NCI-H226 (cell line): ENCODE measurements around the gene ADAR.

Source experiments
- DNase-seq: peaks from one replicate; pipeline ENCODE4 v3.0.0-alpha.2; 2015

ADAR gene

DNA sequence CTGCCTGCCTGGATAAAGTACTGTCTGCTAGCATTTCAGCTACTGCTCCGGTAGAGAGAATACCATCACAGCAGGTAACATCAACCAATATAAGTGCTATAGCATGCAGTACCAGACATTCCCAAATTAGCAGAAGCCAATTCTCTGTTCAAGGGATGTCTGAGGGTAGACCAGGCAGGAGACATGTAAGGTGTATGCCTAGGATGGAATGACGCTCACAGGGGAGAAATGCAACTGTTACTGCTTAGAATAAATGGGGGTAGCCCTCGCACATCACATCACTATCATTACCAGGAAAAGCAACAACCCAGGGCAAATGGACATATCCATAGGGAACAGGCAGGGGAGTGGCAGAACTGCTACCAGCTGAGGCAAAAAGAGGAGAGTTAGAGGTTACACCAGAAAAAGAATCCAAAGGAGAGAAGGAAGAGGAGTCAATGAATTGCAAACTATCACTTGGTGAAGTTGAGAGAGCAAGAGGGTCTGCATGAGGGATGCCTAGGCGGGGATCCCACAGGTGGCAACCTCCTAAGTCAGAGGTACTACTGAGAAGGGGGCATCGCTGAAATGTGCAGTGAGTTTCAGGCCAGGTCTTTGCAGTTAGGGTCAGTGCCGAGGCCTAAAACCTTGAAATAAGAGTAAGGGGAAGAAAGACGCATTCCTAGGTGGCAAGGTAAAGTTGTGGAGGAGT is 50.6 kb downstream of the ADAR start:
- no peak for DNase-seq

DNA sequence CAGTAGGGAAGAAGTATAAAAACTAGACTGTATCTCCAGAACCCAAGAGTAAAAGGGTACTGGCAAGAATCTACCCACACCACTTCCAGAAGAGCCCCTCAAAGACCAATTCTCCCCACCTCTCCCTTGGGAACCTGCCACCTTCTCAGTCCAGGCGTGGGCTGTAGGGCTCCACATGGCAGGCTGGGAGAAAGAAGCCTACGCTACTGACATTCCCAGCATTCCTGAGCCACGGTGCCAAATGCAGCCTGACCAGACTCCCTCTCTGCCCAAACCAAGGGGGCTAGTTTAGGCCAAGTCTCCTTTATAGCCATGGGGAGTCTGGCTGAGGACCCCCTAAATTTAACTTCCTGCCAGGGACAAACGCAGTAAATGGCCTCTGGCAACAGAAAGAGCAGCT is 51.6 kb downstream of the ADAR start:
- DNase-seq = peak; percentile 22

DNA sequence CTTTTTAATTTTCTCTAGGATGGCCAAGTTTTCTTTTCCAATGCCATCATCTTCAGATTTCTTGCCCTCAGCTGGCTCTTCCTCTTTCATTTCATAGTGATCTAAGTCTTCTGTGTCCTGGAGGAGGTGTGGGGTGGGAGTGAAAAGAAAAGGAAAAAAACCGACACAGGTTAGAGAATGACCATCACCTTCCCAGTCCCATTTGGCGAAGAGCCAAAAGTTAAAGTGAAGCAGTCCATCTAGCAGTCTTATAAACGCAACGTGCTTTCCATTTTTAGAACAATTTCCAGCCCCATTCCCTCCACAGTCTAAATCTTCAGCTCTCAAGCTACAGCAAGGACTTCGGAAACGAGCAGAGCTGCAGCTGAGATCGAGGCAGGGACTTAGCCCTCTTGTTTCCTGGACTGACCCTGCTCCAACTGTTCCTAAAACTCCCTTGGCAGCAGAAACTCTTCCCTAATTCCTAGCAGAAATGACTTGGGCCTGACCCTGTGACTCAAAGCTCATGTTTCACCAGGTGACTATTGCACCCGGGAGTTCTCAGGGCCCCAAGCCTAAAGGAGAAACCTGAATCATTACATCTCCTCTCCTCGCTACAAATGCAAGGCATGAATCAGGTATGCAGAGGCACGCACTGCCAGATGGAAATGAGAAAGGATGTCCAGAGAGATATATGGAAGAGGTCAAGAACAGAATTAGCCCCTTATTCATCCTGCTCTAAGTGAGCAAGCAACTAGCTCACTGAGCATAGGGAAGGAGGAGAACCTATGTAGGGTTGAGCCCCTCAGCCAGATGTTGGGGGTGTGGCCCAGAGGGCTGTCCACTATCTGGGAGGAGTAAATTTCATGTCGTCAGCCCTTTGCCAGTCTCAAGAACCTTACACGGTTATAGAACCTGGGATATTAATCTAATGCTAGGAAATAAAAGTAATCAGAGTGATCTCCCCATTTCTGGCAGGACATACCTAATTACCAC is 54.6 kb downstream of the ADAR start:
- no peak for DNase-seq

DNA sequence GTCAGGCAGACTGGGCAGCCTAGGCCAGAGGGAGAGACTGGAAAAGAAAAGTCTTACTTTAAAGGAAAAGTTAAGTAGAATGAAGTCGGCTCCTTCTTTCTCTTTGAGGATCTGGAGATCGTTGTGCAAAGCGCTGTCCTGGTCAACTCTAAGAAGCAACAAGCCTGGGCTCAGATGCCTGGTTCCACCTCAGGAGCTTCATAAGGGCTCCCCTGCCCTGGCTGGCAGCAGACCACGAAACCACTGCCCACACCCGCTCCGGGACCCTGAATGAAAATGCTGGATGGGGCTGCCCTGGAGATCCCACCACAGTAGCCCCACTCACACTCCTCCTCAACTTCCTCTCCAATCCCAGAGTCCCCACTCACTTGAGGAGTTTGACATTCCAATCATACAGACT is 56.0 kb downstream of the ADAR start:
- DNase-seq = no peak

GRCh38 chr1:154551474-154551873 is 56.5 kb downstream of the ADAR start:
- no peak for DNase-seq

DNA sequence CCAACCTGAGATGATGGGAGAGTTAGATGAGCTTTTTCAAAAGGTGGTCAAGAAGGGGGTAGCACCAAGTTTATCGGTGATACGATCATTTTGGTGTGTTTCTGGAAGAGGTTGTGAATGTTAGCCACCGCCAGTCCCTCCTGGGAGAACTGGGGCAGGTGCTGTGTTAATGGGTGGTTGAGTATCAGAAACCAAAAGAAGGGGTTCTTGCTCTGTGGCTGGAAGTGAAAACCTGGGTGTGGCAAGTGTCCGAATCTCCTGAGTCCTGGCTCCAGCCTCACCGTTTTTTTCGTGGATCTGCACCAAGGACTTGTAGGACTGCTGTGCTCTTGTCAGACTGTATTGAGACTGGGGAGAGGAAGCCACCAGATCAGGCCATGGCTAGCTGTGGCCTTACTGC is 57.3 kb downstream of the ADAR start:
- DNase-seq = no peak

GRCh38 chr1:154550070-154550469 is 57.9 kb downstream of the ADAR start:
- no peak for DNase-seq

- DNase-seq = no peak
Measured at GRCh38 chr1:154549202-154549770, 58.7 kb downstream of the ADAR start.

DNA sequence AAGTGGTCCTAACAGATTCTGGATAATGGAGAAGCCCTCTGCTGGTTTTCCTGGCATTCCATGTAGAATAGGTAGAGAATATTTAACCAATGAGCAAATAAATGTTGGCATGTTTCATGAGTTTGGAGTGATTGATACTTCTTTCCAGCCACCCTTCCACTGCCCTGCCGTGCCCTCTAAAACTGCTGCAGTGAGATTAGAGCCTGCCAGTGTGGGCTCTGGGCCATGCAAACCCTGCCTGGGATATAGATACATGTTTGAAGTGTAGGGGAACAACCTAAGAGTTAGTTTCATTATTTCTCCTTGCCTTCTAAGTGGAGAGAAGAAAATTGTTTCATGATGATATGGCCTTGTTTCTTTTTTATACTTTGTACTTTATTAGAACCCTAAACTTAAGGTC is 60.0 kb downstream of the ADAR start:
- no peak for DNase-seq

GRCh38 chr1:154547105-154547732 is 60.8 kb downstream of the ADAR start:
- no peak for DNase-seq

DNA sequence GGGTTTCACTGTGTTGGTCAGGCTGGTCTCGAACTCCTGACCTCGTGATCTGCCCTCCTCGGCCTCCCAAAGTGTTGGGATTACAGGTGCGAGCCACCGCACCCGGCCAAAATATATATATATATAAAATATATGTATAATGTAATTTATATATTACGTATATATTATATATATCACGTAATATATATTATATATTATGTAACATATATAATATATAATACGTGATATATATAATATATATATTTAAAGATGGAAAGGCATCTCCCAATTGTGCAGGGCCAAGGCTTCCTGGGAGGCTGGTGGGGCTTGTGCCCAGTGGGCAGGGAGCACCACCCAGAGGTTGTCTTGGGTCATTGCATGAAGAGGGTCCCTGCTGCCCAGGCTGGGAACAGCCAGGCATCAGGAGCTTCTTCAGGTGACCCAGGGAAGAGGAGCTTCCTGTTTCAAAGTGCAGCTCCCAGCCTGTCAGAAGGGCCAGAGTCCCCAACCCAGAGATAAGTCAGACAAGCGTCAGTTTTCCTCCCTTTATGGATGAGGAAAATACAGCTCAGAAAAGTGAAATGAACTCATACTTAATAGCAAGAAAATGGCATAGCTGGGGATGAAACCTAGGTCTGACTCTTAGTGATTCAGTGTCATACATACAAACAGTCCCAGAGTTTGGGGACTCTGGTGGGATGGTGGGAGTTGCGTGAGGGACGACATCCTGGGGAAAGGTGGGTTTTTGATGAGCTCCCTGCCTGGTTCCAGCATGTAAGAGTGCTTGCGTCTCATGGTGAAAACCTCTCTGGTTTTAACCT is 61.5 kb downstream of the ADAR start:
- DNase-seq = peak; percentile 53

GRCh38 chr1:154541231-154541630 is 66.8 kb downstream of the ADAR start:
- no peak for DNase-seq

- no peak for DNase-seq
Measured at GRCh38 chr1:154539486-154540483, 68.2 kb downstream of the ADAR start.

DNA sequence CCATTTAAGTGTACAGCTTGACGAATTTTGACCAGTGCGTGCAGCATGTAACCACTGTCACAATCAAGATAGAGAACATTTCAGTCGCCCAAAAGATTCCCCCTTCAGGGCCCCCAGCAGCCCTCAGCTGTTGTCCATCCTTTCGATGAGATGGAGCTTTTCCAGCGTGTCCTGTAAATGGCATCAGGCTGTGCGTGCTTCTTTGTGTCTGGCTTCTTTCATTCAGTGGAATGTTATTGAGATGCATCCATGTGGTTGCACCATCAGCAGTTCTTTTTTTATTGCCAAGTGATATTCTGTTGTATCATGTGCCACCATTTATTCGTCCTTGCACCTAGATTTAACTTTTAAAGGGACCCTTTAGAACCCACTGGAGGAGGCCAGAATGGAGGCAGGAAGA is 71.4 kb downstream of the ADAR start:
- no peak for DNase-seq

- DNase-seq = peak; percentile 24
Measured at GRCh38 chr1:154533952-154534844, 73.8 kb downstream of the ADAR start.
